HG03520 (cell line): ENCODE results near the gene IFI44L.

Experiments used
- ATAC-seq: cut with Tn5 transposase; IDR thresholded peaks from one replicate; pipeline ENCODE4 v1.9.1; 2021; ENCODE audit warnings: mild to moderate bottlenecking, moderate library complexity; ENCODE audit not compliant: unreplicated experiment

Gene IFI44L

GRCh38 chr1:78619803-78620579, at the start of gene IFI44L:
TSS of gene IFI44L (plus strand) at chr1:78620448. CDS start at chr1:78627916, 7,468 bp downstream.
- ATAC-seq = no peak

- ATAC-seq = no peak
Observed at GRCh38 chr1:78570539-78570938, 49.7 kb upstream of the IFI44L start.

- ATAC-seq = no peak
Observed at GRCh38 chr1:78577257-78578100, 42.8 kb upstream of the IFI44L start.

GRCh38 chr1:78586572-78586971, 33.7 kb upstream of the IFI44L start:
- ATAC-seq = no peak

GRCh38 chr1:78587211-78587610, 33.0 kb upstream of the IFI44L start:
- ATAC-seq = no peak

- no peak for ATAC-seq
Observed at GRCh38 chr1:78591971-78592370, 28.3 kb upstream of the IFI44L start.

- ATAC-seq = no peak
Observed at GRCh38 chr1:78599294-78599693, 21.0 kb upstream of the IFI44L start.

GRCh38 chr1:78601068-78601467, 19.2 kb upstream of the IFI44L start:
- ATAC-seq = no peak

- no peak for ATAC-seq
Observed at GRCh38 chr1:78603206-78603605, 17.0 kb upstream of the IFI44L start.

GRCh38 chr1:78604643-78605042, 15.6 kb upstream of the IFI44L start:
- ATAC-seq = no peak

- no peak for ATAC-seq
Observed at GRCh38 chr1:78606274-78606673, 14.0 kb upstream of the IFI44L start.

- ATAC-seq = no peak
Observed at GRCh38 chr1:78607334-78607927, 12.8 kb upstream of the IFI44L start.

- no peak for ATAC-seq
Observed at GRCh38 chr1:78607944-78608343, 12.3 kb upstream of the IFI44L start.

GRCh38 chr1:78617615-78618026, 2.6 kb upstream of the IFI44L start:
- peak; percentile 48 for ATAC-seq

GRCh38 chr1:78619032-78619431, 1.2 kb upstream of the IFI44L start:
- ATAC-seq = no peak

GRCh38 chr1:78619446-78619802, 824 bp upstream of the IFI44L start:
- no peak for ATAC-seq

GRCh38 chr1:78620666-78621065, 418 bp downstream of the IFI44L start:
- no peak for ATAC-seq

GRCh38 chr1:78622548-78622947, 2.3 kb downstream of the IFI44L start:
- ATAC-seq = no peak

GRCh38 chr1:78624035-78624434, 3.8 kb downstream of the IFI44L start:
- no peak for ATAC-seq

- ATAC-seq = no peak
Observed at GRCh38 chr1:78627321-78627720, 7.1 kb downstream of the IFI44L start.

GRCh38 chr1:78630600-78630999, 10.4 kb downstream of the IFI44L start:
- no peak for ATAC-seq

- ATAC-seq = no peak
Observed at GRCh38 chr1:78633209-78633608, 13.0 kb downstream of the IFI44L start.
